Coronary artery (tissue), 2 donors: ENCODE measurements around the gene PCDHGA5.
A peak's percentile ranks its signal among the peaks of the same experiment; 100 is the strongest.
"Not testable (repeated sequence)": the region's sequence is repeated elsewhere in the genome, so short reads cannot be mapped to it uniquely, and the experiment has no call there.

Experiments used
- DNase-seq: peaks from one replicate; pipeline ENCODE4 v3.0.0-alpha.2; 2017; ENCODE audit warnings: low spot score
- H3K27ac ChIP-seq, 2 donors: fragments of 200-600 bp; sonication (generic); one replicate each; pipeline ENCODE4 v1.5.1; 2016 to 2019
- H3K4me3 ChIP-seq: fragments of 200-600 bp; sonication (generic); 2 replicates; pipeline ENCODE4 v1.5.1; 2016; ENCODE audit warnings: mild to moderate bottlenecking, moderate library complexity
- CTCF ChIP-seq: fragments of 200-600 bp; sonication (generic); IDR thresholded peaks from one replicate; pipeline ENCODE4 v1.5.1; 2019; ENCODE audit warnings: antibody characterized with exemption

PCDHGA5 gene

GRCh38 chr5:141363952-141364660 is at the start of gene PCDHGA5:
PCDHGA5 (plus strand) TSS chr5:141364162; CDS start chr5:141364331, 169 bp downstream.
- TF ChIP-seq CTCF = no peak
- Histone ChIP-seq H3K4me3 (peak within 1 kb of the TSS; percentile 19), H3K27ac (no peak within 1 kb of the TSS)
- no peak for DNase-seq

- DNase-seq, H3K4me3 ChIP-seq, H3K27ac ChIP-seq: not testable (repeated sequence)
Measured at GRCh38 chr5:141316963-141317362, 47.0 kb upstream of the PCDHGA5 start.

- Histone ChIP-seq H3K4me3 (peak overlapping the region; percentile 86), H3K27ac (no peak overlapping the region)
- TF ChIP-seq CTCF = no peak
- DNase-seq = no peak
Measured at GRCh38 chr5:141319202-141319601, 44.8 kb upstream of the PCDHGA5 start.

GRCh38 chr5:141319699-141320098 is 44.3 kb upstream of the PCDHGA5 start:
- Histone ChIP-seq H3K27ac (peak overlapping the region in 1 of 2 donors; percentile 94), H3K4me3 (peak overlapping the region; percentile 86)
- no peak for DNase-seq
- TF ChIP-seq CTCF = no peak

- TF ChIP-seq CTCF = peak; percentile 77
- Histone ChIP-seq H3K27ac (peak within 1 kb of the TSS; percentile 94 to 95), H3K4me3 (peak within 1 kb of the TSS; percentile 86)
- peak; percentile 90 for DNase-seq
Measured at GRCh38 chr5:141320225-141321169, 43.5 kb upstream of the PCDHGA5 start, which contains the start of gene TAF7. TAF7 (minus strand) TSS chr5:141320784; CDS start chr5:141320044, 740 bp downstream.

- TF ChIP-seq CTCF = no peak
- Histone ChIP-seq H3K4me3 (no peak overlapping the region), H3K27ac (no peak overlapping the region)
Measured at GRCh38 chr5:141322261-141322660, 41.7 kb upstream of the PCDHGA5 start.

GRCh38 chr5:141326088-141326854 is 37.7 kb upstream of the PCDHGA5 start:
- no peak for TF ChIP-seq CTCF
- peak overlapping the region in 1 of 2 donors; percentile 57 for H3K27ac ChIP-seq
- DNase-seq = peak; percentile 75
- H3K4me3 ChIP-seq = peak overlapping the region; percentile 65

More at GRCh38 chr5:141322261-141322660, 41.7 kb upstream of the PCDHGA5 start:
- DNase-seq = no peak
